HG03039 (cell line): ENCODE measurements around the gene OSM.

Experiments used
- ATAC-seq: cut with Tn5 transposase; IDR thresholded peaks from one replicate; pipeline ENCODE4 v1.9.1; 2021; ENCODE audit warnings: mild to moderate bottlenecking, moderate library complexity; ENCODE audit not compliant: unreplicated experiment

OSM gene

GRCh38 chr22:30212996-30213441 is 53.6 kb downstream of the OSM start:
- no peak for ATAC-seq
